HG02798 (cell line): ENCODE data around the gene USP44.
"Not testable (repeated sequence)": the region's sequence is repeated elsewhere in the genome, so short reads cannot be mapped to it uniquely, and the experiment has no call there.

ENCODE experiments used
- ATAC-seq: cut with Tn5 transposase; IDR thresholded peaks from one replicate; pipeline ENCODE4 v1.9.1; 2021; ENCODE audit warnings: mild to moderate bottlenecking; ENCODE audit not compliant: unreplicated experiment, poor library complexity

Gene USP44

GRCh38 chr12:95513599-95513998 lies 37.7 kb downstream of the USP44 start:
- ATAC-seq: no peak

- ATAC-seq: no peak
These were observed 39.3 kb downstream of the USP44 start for GRCh38 chr12:95511977-95512376.

- ATAC-seq: no peak
These were observed 42.0 kb downstream of the USP44 start for GRCh38 chr12:95509300-95509699.

- no peak for ATAC-seq
These were observed 44.4 kb downstream of the USP44 start for GRCh38 chr12:95506707-95507523.

GRCh38 chr12:95505039-95505438 lies 46.2 kb downstream of the USP44 start:
- no peak for ATAC-seq

GRCh38 chr12:95504140-95504539 lies 47.1 kb downstream of the USP44 start:
- no peak for ATAC-seq

GRCh38 chr12:95499772-95500171 lies 51.5 kb downstream of the USP44 start:
- no peak for ATAC-seq

GRCh38 chr12:95498968-95499367 lies 52.3 kb downstream of the USP44 start:
- ATAC-seq: no peak

GRCh38 chr12:95497031-95497430 lies 54.2 kb downstream of the USP44 start:
- no peak for ATAC-seq

- no peak for ATAC-seq
These were observed 55.8 kb downstream of the USP44 start for GRCh38 chr12:95495433-95495832.

- no peak for ATAC-seq
These were observed 56.4 kb downstream of the USP44 start for GRCh38 chr12:95494888-95495287.

- ATAC-seq: no peak
These were observed 58.8 kb downstream of the USP44 start for GRCh38 chr12:95492462-95492861.

GRCh38 chr12:95487024-95487423 lies 64.3 kb downstream of the USP44 start:
- ATAC-seq: no peak

- no peak for ATAC-seq
These were observed 66.8 kb downstream of the USP44 start for GRCh38 chr12:95484524-95484923.

GRCh38 chr12:95482564-95482963 lies 68.7 kb downstream of the USP44 start:
- ATAC-seq: not testable (repeated sequence)

GRCh38 chr12:95481888-95482287 lies 69.4 kb downstream of the USP44 start:
- no peak for ATAC-seq

- no peak for ATAC-seq
These were observed 70.2 kb downstream of the USP44 start for GRCh38 chr12:95481072-95481471.

- ATAC-seq: no peak
These were observed 71.0 kb downstream of the USP44 start for GRCh38 chr12:95480230-95480629.

GRCh38 chr12:95474660-95474958 lies 76.7 kb downstream of the USP44 start:
- ATAC-seq: no peak

- ATAC-seq: peak; percentile 98
These were observed 77.2 kb downstream of the USP44 start, which contains the start of gene METAP2 for GRCh38 chr12:95473884-95474659. Gene METAP2 (plus strand): TSS chr12:95474152. CDS start chr12:95474180, 28 bp downstream.

- peak; percentile 29 for ATAC-seq
These were observed 77.9 kb downstream of the USP44 start for GRCh38 chr12:95473231-95473883.
